GM13977 (cell line): Measurements from ENCODE around the gene DDX19B.
"Not testable (repeated sequence)": the region's sequence is repeated elsewhere in the genome, so short reads cannot be mapped to it uniquely, and the experiment has no call there.

Experiments
- DNase-seq: peaks from one replicate; pipeline ENCODE4 v3.0.0; 2012; ENCODE audit warnings: low spot score
- in situ Hi-C: fragments of 300-500 bp; cut with MboI; formaldehyde crosslinking; loops from one replicate; pipeline ENCODE4 v1.12.0; 2022; ENCODE audit warnings: low sequenced_read_pairs, low pct_unique_long_range_greater_than_20kb, mixed read lengths, inconsistent platforms; ENCODE audit not compliant: unreplicated experiment
- TF ChIP-seq, protein P1 (sequence below): IDR thresholded peaks from 2 replicates; pipeline ENCODE4 v1.5.1; 2012; ENCODE audit warnings: mild to moderate bottlenecking, control low read depth; ENCODE audit not compliant: insufficient read depth; ENCODE audit errors: extremely low read depth, missing control alignments

The DDX19B gene

DNA sequence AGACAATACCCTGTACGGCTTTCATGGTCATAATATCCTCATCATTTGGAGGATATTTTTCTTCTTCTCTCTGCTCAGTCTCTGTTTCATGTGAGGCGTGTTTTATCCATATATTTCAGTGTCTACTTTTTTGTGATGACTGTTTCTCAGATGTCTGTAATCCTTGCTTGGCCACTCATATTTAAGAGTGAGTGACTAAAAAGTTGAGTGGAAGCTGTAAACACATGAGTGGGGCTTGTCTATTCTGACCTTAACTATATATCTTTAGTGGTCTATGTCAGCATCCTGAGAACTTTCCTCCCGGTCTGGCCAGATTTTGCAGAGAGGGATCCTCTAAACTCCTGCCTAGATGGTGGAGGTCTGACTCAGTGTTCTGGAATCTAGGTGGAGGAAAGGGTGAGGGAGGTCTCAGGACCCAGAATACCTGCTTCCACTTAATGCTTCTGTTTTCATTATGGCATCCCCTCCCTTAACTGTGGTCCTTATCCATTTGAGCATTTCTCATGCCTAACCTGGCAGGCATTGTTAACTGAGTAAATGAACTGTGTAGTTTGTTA is 6.0 kb downstream of the DDX19B start:
- DNase-seq: peak; percentile 35
- in situ Hi-C loops: no loop called here
- TF ChIP-seq, protein P1, sequence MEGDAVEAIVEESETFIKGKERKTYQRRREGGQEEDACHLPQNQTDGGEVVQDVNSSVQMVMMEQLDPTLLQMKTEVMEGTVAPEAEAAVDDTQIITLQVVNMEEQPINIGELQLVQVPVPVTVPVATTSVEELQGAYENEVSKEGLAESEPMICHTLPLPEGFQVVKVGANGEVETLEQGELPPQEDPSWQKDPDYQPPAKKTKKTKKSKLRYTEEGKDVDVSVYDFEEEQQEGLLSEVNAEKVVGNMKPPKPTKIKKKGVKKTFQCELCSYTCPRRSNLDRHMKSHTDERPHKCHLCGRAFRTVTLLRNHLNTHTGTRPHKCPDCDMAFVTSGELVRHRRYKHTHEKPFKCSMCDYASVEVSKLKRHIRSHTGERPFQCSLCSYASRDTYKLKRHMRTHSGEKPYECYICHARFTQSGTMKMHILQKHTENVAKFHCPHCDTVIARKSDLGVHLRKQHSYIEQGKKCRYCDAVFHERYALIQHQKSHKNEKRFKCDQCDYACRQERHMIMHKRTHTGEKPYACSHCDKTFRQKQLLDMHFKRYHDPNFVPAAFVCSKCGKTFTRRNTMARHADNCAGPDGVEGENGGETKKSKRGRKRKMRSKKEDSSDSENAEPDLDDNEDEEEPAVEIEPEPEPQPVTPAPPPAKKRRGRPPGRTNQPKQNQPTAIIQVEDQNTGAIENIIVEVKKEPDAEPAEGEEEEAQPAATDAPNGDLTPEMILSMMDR: no peak

DNA sequence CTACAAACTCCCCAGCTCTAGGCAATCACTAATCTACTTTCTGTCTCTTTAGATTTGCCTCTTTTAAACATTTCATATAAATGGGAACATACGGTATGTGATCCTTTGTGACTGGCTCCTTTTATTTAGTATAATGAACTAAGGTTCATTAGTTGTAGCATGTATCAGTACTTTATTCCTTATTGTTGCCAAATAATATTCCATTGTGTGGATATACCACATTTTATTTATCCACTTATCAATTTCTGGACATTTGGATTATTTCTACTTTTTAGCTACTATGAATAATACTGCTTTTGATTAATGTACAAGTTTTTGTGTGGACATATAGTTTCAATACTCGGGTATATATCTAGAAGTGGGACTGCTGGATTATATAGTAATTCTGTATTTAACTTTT is 7.9 kb downstream of the DDX19B start:
- DNase-seq: no peak
- TF ChIP-seq, protein P1: no peak
- in situ Hi-C loops: no loop called here

DNA sequence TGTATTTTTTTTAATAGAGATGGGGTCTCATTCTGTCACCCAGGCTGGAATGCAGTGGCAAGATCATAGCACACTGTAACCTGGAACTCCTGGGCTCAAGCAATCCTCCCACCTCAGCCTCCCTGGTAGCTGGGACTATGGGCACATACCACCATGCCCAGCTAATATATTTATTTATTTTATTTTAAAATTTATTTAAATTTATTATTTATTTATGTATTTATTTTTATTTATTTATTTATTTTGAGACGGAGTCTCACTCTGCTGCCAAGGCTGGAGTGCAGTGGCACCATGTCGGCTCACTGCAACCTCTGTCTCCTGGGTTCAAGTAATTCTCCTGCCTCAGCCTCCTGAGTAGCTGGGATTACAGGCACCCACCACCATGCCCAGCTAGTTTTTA is 8.7 kb downstream of the DDX19B start:
- DNase-seq, in situ Hi-C loops: not testable (repeated sequence)

DNA sequence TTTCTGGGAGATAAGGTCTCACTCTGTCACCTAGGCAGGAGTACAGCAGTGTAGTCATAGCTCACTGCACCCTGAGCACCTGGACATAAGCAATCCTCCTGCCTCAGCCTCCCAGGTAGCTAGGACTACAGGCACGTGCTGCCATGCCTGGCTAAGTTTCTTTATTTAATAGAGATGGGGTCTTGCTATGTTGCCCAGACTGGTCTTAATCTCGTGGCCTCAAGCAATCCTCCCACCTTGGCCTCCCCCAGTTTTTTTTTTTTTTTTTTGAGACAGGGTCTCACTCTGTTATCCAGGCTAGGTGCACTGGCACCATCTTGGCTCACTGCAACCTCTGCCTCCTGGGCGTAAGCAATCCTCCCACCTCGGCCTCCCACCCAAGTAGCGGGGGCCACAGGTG is 21.1 kb downstream of the DDX19B start:
- TF ChIP-seq, protein P1: no peak
- in situ Hi-C loops: no loop called here
- no peak for DNase-seq

DNA sequence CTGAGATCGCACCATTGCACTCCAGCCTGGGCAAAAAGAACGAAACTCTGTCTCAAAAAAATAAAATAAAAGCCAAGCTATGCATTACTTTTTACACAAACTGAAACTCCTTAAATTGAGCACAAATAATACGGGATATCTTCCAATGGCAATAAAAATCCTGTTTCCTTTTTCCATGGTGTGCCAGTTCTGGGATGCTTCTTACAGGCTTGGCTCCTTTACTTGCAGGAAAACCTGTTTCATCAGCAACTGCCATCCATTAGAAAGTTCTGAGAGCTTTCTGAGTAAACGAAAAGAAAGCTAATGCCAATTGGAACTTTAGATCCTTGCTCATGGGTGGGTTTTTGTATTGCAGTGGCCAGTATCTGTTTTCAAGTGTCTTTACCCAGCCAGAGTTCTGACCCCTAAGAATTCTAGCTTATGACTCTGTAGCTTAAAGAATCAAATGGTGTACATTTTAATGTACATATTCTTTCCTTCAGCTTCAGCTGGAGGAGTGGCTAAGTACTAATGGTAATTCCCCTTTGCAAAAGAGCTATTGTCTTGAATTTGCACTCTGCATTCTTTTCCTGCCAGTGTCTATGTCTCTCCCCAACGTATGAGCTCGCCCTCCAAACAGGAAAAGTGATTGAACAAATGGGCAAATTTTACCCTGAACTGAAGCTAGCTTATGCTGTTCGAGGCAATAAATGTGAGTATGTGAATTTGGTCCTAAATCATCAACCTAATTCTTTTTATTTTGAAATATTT is 26.2 kb downstream of the DDX19B start:
- no peak for DNase-seq
- in situ Hi-C loops: no loop called here
- TF ChIP-seq, protein P1: no peak

DNA sequence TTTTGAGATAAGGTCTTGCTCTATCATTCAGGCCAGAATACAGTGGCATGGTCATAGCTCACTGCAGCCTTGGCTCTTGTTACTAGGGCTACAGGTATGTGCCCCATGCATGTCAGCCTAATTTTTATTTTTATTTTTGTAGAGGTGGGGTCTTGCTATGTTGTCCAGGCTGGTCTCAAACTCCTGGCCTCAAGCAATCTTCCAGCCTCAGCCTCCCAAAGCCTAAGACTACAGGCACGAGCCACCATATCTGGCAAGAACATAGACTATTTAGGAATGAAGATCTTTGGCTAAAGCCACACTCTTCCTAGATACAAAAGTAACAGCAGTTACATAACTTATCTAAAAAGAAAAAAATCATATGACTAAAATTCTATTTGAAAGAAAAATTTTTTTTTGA is 32.1 kb downstream of the DDX19B start:
- no peak for DNase-seq
- in situ Hi-C loops: no loop called here
- TF ChIP-seq, protein P1: no peak

DNA sequence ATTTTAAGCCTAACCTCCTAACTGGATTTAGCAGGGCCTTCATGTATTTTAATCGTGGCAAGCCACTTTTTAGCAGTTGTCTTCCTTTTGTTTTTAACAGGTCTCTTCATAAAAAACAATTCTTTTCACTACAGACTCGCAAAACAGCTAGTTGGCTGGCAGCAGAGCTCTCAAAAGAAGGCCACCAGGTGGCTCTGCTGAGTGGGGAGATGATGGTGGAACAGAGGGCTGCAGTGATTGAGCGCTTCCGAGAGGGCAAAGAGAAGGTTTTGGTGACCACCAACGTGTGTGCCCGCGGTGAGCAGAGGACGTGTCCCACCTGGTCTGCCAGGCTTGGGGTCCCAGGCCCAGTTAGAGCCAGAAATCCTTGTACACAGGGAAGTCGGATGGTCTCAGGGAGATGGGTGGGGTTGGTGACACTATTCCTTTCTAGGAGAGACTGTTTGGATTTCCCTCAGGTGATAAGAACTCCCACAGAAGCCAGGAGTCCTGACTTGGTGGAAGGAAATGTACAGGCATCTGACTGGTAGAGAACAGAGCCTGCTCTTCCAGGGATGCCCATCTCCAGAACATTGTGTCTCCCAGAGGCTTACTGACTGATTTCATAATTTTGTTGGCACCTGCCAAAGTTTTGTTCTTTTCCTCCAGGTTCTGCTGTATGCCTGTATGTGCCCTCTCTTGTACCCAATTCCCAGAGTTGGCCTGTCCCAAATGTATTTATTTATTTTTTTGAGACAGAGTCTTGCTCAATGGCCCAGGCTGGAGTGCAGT is 32.8 kb downstream of the DDX19B start:
- DNase-seq: no peak
- TF ChIP-seq, protein P1: peak; percentile 53
- in situ Hi-C loops: no loop called here

DNA sequence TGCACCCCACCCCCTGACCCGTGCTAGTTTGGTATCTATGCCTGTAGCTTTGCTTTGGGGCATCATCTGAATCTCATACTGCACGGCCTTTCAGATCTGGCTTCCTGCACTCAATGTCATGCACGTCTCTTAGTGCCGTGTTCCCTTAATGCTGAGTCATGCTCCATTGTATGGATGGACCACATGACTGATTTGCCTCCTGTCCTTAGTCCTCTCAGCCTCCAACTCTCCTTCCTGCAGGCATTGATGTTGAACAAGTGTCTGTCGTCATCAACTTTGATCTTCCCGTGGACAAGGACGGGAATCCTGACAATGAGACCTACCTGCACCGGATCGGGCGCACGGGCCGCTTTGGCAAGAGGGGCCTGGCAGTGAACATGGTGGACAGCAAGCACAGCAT is 33.7 kb downstream of the DDX19B start:
- DNase-seq, in situ Hi-C loops: not testable (repeated sequence)
